NCI-H2196 (cell line): ENCODE results near the gene MYEOV.
A peak's percentile ranks its signal among the peaks of the same experiment; 100 is the strongest.

Experiments used
- DNase-seq: peaks from one replicate; lab custom pipeline; 2025; ENCODE audit not compliant: unreplicated experiment; lab: John Stamatoyannopoulos, UW

The MYEOV gene

DNA sequence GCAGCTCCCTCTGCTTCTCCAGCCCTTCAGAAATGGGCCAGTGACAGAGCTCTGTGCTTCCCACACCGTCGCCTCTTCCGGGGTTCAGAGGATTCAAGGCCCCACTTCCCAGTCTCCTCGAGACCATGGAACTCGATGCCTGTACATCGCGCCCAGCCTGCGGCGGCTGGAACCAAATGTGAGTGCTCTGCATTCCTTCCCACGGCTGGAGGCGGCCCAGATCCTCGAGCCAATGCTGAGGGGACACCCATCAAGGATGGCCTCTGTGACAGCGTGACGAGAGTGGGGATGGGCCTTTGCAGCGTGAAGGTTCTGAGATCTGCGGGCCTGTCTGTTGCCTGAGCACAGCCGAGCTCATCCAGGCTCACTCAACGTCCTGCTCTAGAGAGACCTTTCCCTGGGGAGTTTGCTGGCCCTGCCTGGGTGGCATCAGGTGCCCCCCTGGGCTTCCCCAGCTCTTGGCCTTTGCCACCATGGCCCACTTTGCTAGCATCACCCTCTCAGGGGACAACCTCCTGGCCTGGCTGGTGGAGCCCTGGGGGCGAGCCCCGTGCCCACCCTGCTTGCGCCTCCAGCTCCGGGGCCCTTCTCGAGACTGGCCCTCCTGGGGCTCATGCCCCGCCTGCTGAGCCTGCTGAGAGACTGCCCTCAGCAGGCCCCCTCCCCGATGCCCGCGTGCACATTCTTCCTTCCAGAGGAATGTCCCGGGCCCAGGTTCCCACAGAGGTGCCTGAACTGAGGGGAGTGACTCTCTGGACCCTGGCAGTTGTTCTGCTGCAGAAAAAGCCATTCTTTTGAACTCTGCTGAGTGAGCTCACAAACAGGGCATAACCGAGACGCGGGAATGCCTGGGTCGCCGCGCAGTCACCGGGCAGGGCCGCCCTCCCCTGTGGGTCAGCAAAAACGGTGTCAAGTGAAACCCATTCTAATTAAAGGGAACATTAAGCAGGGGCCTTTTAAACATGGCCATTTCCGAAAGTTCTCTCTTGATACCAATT lies 7.3 kb upstream of the MYEOV start:
- no peak for DNase-seq

DNA sequence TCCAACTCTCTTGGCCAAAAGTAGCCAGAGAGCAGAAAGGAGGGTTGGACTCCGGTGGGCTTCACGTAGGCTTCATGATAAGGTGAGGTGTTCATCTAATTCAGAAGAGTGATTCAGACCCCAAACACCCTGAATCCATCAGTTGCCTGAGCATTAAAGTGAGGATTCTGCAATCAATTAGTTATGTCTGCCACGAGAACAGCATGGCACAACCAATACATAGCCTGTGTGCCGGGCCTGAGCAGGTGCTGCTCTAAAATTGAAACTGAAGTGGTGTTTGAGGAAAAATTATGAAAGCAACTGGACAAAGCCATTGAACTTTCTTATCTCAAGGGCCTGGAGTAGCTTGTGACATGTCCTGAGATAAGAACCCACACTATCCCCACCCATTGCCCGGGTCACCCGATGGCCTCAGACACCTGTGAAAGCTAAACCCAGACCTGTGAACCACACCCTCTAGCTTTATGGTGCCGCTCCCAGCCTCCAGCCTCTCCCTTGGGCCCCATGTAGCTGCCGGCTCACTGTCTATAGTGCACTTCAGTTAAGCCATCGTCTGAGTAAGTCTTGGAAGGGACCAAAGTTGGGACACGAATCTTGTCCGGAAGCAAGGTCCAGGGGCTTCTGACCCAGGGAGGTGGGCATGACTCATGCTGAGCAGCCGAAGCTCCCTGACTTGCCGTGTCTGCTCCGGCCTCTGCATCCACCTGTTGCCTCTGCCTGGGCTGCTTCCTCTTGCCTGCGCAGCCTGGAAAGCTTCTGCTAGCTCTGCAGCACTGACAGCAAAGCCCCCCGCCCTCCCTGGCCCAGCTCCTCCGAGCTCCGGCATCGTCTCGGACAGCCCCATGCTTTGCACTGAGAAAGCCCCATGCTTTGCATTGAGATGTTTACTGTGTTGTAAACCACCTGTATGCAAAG lies 5.7 kb upstream of the MYEOV start:
- no peak for DNase-seq

DNA sequence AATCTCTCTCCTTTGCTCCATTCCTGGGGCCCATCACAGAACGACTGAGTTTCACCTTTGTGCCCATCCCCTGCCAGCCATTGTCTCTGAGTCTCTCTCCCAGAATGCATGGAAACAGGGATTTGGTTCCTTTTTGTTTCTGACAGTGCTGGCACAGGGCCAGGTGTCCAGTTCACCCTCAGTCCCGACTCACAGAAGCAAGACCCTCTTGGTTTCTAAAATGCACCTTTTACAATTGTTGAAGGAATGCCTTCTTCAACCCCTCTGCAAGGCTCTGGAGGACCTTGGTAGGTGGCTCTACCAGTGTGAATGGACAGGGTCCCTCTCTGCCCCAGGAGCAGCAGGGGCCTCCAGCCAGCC lies 5.1 kb upstream of the MYEOV start:
- DNase-seq: no peak

DNA sequence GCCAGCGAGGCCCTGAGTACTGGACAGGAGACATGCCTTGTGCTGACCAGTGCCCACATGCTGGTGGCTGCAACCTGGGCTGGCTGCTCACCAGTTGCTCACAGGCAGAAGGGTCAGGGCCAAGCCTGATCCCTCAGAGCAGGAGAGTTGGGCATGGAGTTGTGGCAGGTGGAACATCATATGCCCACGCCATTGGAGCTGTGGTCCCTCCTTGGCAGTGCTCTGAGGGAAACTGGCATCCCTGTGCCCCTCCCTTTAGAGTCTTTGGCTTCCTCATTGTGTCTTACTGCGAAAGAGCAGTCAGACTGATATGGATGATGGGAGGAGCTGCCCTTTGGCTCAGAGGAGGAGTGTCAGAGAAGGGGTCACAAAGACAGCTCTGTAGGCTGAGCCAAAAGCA lies 3.1 kb upstream of the MYEOV start:
- DNase-seq: no peak

DNA sequence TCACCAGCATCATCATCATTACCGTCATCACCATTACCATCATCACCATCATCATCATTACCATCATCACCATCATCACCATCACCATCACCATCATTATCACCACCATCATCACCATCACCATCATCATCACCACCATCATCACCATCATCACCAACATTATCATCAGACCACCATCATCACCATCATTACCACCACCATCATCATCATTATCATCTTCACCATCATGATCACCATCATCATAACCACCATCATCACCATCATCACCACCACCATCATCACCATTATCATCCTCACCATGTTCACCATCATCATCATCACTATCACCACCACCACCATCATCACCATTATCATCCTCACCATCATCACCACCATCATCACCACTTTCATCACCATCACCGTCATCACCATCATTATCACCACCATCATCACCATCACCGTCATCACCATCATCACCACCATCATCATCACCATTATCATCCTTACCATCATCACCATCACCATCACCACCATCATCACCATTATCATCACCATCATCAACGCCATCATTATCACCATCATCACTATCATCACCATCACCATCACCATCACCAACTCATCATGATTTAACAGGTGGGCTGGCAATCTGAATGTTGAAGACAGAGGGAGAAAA lies 2.4 kb upstream of the MYEOV start:
- DNase-seq: no peak

DNA sequence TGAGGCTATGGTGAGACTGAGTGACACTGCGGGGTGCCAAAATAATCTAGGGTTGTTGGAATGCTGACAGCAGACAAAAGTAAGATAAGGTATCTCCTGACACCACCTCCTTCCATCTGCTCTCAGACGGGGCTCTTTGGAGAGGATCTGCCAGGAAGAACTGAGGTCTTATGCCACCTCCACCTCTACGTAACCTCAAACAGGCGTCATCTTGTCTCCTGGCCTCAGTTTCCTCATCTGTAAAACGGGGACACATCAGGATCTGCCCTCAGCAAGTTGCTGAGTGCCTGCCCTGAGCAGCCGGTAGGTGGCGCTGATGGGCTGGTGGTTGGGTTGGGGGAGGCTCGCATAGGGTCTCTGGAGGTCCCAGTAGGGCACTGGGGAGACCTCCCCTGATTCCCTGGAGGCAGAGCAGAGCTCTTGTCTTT lies 1.7 kb upstream of the MYEOV start:
- no peak for DNase-seq

DNA sequence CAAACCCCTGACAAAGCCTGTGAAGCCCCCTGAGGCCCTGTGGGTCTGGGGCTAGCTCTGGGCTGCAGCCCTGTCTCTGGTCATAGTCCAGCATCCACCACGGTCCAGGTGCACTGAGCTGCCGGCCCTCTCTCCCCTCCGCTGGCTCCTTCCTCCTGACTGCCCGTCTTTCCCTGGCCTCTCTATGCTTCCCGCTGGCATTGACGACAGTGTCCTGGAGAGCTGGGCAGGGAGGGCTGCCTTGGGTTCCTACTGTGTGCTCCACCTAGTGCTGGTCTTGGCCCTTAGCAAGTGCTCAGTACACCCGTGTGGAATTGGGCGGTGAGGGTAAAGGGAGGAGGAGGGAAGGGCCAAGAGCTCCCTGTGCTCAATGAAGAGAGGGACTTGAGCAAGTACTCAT lies 868 bp upstream of the MYEOV start:
- DNase-seq: no peak

DNA sequence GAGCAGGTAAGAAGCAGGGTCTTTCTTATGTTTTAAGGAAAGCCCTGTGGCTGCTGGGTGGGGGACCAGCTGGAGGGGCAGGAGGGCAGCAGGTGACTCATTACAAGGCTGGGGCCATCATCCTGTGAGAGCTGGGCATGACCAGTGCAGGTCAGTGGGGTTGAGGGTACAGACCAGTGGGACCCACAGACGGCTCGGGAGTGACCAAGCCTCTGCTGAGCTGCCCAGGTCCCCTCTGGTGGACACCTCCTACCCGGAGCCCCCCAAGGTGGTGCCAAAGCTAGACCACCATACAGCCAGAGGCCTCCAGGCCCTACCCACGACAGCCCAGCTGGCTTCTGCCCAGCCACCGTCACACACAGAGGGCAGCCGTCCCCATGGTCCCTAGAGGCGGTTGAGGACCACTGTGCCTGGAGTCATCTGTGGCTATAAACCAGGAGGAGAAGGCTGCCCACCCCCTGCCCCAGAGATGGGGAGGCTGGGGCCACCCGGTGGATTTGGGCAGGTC lies 670 bp downstream of the MYEOV start:
- no peak for DNase-seq

DNA sequence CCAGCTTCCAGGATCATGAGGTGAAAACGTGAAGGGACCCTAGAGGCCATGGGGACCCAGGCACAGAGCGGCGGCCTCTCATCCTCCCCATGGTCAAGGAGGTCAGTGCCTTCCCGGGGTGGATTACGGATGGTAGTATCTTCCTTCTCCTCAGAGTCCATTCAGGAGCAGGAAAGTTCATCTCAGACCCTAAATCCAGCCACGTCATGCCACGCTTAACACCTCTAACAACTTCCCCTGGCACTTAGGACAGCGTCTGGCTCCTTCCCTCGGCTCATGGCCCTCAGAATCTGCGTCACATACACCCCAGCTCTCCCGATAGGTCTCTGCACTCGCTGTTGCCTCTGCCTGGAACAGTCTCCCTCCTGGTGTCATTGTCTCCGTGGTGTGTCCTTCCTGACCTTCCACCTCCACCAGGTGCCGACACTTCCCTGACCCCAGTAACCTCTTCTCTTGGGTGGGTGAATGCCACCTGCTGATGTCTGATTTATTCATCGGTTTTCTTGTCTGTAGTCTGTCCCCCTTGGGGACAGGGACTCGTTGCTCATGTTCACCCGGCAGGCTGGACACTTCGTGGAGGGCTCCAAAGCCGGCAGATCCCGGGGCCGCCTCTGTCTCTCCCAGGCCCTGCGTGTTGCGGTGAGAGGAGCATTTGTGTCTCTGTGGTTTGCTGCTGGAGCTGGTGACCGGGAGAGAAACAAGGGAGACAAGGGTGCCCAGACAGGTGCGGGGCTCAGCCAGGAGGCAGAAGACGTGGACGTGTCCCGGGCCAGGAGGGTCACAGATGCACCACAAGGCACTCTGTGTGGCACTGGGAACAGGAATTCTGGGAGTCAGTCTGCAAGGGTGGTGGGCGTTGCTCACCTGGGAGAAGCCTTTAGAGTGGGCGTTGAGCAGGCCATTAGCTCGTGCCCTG lies 1.4 kb downstream of the MYEOV start:
- no peak for DNase-seq

DNA sequence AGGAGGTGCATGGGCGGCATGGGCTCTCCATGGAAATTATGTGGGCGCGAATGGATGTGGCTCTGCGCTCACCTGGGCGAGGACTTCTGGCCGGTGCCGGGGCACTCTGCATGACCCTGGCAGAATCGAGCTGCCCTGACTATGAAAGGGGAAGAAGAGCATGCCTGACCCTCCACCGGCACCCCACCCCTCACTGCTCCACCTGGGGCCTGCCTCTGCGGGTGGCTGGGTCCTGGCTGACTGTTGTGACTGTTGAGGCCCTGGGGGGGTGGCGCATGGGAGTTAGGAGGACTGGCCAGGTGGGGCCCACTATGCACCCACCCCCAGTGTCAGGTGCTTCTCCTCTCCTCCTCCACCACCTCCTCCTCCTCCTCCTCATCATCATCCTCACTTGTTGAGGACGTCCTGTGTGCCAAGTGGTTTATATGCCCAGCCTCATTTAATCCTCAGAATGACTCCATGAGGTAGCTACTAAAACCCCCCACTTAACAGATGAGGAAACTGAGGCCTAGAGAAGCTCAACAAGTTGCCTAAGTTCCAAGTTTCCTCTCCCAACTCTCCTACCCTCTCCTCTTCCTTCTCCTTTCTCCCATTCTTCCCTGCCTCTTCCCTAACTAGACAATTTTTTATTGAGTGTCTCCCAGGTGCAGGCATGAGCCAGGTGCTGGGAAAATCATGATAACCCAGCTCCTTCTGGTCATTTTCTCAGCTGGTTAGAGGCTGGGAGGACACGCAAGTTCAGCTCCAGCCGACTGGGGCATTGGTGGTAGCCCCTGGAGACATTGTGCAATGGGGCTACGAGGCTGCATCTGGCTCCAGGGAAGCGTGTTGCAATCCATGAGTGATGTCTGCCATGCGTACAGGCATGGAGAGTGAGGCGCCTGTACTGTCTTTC lies 2.3 kb downstream of the MYEOV start:
- no peak for DNase-seq

DNA sequence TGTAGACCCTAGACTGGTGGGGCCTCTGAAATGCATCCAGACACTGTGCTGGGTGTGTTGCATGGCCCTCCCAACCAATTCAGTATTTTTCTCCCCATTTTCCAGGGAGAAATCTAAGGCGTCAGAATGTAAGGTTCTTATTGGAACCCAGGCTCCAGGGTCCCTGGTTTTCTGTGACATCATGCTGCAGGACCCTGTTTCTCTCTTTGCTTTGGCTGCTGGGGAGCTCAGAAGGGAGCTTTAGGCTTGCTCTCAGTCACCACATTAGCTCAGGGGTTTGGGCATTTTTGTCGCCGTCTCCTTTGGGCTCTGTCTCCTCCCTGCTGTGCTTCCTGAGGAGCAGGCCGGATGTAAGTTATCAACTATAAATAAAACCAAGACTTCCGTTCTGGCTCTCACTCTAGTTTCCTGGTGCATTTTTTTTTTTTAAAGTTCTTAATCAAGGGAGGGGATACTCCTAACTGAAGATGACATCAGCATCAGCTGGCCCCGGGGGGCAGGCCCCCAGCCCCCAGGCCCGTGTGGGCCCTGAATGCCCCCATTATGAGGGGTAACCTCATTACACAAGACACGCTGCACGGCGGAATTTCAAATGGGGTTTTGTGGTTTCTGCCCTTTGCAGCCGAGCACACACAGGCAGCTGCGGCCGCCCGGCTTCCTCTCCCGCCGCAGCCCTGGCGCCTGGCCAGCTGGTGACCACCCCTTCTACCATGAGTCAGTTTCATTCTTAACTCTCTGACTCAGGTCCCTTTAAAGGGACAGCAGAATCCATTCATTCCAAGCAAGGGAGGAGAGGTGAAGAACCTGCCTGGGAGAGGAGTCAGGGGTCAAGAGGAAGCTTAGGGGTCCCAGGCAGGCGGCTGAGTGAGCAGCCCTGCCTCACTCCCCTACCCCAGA lies 3.2 kb downstream of the MYEOV start:
- DNase-seq: peak; percentile 80

DNA sequence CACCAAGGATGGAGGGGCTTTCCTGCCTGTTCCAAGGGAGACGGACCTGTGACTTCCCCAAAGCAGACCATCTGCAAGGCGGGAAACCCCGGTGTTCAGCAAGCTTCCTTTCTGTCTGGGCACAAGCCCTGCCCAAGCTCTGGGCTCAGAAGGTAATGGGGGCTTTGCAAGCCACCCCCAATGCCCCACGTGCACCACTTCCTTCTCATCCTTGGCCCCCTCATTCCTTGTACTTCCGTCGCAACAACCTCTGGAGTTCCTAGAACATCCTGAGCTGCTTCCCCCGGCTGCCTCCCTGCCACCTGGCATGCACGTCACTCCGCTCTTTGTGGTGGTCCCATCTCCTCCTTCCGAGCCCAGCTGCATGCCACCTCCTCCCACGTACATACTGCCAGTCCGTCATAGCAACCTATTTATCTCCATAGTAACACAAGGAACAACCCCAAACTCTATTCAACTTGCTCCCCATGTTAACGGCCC lies 3.9 kb downstream of the MYEOV start:
- DNase-seq: no peak

DNA sequence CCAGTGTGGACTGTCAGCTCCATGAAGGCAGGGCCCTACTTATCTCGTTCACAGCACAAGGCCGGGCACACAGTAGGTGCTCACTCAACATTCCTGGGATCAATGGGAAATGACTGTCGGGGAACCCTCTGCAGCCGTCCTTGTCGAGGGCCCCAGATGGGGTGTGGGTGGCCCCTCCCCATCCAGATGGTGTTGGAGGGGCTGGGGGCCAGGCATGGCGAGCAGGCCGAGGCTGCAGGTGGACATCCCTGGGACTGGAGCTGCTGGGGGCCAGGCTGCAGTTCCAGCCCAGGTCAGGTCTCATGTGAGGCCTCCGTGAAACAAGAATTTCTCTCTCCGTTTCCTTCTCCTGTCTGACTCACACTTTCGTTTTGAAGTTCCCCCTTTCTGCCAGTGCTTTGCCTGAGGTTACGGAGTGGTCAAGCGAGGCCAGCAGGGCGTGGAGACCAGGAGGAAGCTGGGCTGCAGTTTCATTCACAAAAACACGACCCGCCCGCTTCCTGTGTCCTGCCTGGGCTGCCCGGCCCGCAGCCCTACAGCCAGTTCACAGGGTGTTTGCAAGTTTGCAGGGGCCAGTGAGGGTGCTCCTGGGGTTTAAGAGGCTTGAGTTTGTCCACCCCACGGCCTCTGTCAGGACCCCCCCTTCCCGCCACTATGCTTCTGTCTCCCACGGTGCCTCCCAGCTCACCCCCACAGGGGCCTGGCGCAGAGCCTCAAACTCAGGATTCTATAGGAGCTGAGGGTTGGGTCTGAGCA lies 4.5 kb downstream of the MYEOV start:
- DNase-seq: peak; percentile 44

DNA sequence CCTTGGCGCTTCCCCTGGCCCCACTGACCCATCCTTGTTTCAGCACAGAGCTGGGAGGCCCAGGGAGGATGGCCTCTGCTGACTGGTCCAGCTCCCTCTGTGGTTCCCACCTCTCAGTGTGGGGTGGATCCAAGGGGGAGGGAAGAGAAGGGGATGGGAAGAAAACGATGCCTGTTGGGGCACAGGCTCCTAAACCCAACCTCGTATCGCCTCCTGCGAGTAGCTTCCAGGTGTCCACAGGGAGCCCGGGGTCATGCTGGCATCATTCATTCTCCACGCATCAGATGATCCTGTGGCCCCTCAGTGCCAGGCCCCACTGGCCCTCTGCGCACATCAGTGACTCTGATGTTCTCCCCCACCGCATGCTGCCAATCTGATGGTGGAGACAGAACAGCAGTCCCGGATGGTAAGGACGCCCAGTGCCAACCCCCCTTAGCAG lies 5.1 kb downstream of the MYEOV start:
- no peak for DNase-seq

DNA sequence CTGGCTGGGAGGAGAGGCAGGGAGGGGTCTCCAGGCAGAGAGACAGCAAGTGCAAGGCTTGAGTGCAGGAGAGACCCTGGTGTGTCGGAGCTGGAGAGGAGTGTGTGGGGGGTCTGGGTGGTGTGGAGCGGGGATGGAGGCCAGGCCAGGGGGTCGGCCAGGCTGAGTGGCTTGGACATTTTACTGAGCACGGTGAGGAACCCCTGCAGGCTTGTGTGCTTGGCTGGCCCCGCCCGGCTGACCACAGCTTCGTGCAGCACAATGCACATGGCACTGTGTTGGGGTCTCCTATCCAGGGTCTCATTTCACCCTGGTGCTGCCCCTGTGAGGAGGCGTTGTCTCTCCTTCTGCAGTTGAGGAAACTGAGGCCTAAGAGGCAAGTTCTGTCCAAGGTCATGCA lies 5.6 kb downstream of the MYEOV start:
- DNase-seq: no peak

DNA sequence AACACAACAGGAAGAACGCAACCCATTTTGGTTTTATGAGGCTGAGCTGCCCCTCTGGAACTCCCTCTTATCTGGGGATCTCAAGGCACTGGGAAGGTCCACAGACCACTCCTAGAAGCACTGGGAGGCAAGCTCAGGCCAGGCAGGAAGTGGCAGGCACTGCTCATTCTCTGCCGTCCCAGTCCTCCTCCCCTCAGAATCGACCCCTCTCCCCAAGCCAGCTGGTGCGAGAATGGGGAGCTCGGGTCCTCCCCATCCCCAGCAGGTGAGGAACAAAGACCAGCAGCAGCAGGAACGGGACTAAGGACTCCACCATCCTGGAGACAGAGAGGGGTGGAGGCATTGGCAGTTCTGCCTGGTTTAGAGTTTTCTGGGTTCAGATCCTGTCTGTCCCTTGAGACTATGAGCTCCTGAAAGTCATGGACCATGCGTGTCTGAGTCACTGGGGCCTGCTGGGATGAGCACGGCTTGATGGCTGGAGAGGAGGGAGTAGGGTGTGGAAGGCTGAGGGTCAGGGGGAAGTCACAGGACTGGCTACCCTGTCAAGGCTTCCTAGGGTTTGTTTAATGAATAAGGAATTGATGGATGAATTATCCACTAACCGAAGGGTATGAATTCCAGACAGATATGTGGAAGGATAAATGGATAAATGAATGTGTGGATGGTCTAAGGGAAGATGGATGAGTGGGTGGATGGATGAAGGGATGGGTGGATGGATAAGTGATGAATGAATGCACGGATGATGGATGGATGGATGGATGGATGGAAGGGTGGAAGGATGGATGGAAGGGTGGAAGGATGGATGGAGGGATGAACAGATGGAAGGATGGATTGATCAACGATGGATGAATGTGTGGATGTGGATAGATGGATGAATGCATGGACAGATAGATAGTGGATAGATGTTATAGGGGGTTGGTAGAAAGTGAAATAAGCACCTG lies 6.4 kb downstream of the MYEOV start:
- no peak for DNase-seq
